ENCODE measurements around the gene FKBP14.

- TF ChIP-seq CTCF (IDR thresholded peaks at IDR 0.05; ENCODE audit: insufficient read depth, low read length, poor library complexity, severe bottlenecking) (peak; percentile 25), EZH2phosphoT487 (conservative IDR thresholded peaks at IDR 0.05; ENCODE audit: low read length) (no peak)
These were observed 7.1 kb downstream of the FKBP14 start for GRCh38 chr7:30019387-30019786.

All from SU-DHL-6 (cell line).